NB4 (cell line): ENCODE measurements around the gene COASY.

ENCODE experiments used
- POLR2A ChIP-seq: IDR thresholded peaks from 2 replicates; pipeline ENCODE4 v1.6.1; 2011; ENCODE audit warnings: mild to moderate bottlenecking; ENCODE audit not compliant: insufficient read length; ENCODE audit errors: extremely low read depth
- TF ChIP-seq, protein P1 (sequence below): IDR thresholded peaks from one replicate; pipeline ENCODE4 v1.5.1; 2012; ENCODE audit warnings: low read depth, low read length
- TF ChIP-seq, protein P2 (sequence below): IDR thresholded peaks from 2 replicates; pipeline ENCODE4 v1.6.1; 2011; ENCODE audit warnings: low read depth, low read length

DNA sequence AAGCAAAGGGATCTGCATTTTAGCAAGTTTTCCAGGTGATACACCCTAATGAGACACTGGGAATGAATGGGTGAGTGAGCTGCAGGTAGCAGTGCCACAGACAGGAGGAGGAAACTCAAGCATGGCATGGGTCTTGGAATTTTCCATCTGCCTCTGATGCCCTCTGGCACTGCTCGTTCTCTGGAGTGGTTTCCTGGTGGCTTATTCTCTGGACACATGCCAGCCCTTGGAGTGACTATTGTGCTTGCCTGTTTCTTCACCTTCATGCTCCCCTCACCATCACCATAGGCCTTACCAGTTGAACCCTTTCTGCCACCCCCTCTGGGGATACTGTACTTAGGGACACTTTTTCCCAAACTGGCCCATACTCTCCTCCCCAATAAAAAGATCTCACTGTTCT is 1.6 kb downstream of the COASY start:
- TF ChIP-seq, protein P1, sequence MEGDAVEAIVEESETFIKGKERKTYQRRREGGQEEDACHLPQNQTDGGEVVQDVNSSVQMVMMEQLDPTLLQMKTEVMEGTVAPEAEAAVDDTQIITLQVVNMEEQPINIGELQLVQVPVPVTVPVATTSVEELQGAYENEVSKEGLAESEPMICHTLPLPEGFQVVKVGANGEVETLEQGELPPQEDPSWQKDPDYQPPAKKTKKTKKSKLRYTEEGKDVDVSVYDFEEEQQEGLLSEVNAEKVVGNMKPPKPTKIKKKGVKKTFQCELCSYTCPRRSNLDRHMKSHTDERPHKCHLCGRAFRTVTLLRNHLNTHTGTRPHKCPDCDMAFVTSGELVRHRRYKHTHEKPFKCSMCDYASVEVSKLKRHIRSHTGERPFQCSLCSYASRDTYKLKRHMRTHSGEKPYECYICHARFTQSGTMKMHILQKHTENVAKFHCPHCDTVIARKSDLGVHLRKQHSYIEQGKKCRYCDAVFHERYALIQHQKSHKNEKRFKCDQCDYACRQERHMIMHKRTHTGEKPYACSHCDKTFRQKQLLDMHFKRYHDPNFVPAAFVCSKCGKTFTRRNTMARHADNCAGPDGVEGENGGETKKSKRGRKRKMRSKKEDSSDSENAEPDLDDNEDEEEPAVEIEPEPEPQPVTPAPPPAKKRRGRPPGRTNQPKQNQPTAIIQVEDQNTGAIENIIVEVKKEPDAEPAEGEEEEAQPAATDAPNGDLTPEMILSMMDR = no peak
- no peak for TF ChIP-seq POLR2A
- TF ChIP-seq, protein P2, sequence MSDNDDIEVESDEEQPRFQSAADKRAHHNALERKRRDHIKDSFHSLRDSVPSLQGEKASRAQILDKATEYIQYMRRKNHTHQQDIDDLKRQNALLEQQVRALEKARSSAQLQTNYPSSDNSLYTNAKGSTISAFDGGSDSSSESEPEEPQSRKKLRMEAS = no peak
